ENCODE results near the gene PTPRD.

Gene PTPRD

GRCh38 chr9:8600914-8601680 is 2011.7 kb downstream of the PTPRD start:
- peak; percentile 31 for DNase-seq

DNA sequence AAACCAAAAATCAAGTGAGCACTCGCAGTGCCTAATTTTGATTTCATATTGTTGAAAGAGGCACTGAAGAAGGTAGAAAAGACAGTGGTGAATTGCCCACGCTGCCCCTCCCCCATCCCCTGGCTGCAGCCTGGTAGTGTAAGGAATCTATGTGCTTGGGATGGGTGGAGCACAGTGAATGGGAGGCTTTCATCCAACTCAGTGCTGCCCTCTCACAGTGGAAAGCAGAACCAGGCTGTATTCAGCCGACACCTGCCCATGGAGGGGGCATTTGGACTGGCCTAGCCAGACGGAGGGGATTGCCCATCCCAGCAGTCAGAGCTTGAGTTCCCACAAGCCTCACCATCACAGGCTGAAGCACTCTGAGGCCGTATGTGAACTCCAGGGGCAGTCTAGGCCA is 2012.9 kb downstream of the PTPRD start:
- DNase-seq, result no peak

GRCh38 chr9:8589476-8589875 is 2023.3 kb downstream of the PTPRD start:
- no peak for DNase-seq

DNA sequence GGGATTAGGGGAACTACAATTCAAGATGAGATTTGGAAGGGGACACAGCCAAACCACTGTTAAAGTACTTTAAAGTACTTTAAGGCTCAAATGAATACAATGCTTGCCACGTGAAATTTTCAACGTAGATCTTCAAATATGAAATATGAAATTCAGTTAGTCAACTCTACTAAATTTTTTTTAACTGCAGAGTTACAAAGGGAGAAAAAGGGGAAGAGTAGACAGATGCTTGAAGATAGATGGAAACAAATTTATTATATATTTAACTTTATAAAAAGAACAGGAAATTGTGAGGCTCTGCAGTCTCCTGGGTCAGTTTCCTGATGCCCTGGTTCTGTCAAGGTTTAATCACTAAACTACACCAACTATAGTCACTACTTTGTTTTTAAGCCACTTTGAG is 2027.8 kb downstream of the PTPRD start:
- DNase-seq, result no peak

- DNase-seq, result no peak
These were observed 2033.1 kb downstream of the PTPRD start for GRCh38 chr9:8579661-8580060.

DNA sequence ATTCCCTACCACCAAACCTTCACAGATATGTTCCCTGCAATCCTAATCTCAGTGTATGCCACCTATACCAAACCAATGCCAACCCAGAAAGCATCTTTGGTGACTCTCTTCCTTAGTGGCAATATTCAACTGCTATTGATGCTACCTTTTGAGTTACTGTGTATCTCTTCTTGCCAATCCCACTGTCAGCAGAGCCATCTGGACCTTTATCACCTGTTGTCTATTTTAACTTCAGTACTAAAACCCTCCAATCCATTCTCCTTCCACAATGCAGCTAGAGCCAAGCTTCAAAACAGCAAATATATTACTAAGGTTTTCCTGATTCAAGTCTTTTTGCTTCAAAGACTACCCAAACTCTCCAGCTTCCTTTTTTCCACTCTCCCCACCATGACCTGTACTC is 2036.1 kb downstream of the PTPRD start:
- DNase-seq, result no peak

- no peak for DNase-seq
These were observed 2038.0 kb downstream of the PTPRD start for GRCh38 chr9:8574846-8575245.

DNA sequence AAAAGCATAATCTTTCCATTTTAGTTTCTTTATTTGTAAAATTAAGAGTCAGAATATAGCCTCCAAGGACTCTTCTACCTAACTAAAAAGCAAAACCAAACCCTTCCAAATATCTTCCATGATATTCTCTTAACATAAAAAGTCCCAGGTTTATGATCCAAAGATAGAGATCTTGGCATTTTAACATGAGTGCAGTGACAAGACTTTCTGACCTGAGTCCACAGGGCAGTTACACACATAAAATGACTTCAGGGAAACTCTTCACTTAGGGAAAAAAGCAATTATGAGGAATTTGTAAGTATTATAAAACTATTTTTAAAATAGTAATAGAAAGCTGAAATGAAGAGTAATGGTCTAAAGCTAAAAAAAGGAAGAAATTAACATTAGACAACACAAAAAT is 2040.6 kb downstream of the PTPRD start:
- no peak for DNase-seq

DNA sequence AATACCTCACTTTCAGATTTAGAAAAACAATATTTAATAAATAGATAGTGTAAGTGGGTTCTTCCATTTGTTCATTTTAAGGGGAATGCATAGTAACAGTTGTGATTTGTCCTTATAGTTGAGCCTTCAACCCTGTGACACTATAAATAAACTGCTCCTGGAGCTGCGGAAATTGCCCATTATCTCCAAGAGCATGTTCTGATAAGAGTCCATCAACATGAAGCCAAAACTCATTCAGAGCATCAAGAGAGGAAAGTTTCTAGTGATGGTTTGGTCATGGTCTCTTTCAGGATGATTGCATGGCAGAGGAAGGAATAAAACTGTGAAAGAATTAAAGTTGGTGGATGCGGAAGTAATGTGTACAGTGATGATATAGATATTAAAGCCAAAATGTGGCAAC is 2041.2 kb downstream of the PTPRD start:
- no peak for DNase-seq

DNA sequence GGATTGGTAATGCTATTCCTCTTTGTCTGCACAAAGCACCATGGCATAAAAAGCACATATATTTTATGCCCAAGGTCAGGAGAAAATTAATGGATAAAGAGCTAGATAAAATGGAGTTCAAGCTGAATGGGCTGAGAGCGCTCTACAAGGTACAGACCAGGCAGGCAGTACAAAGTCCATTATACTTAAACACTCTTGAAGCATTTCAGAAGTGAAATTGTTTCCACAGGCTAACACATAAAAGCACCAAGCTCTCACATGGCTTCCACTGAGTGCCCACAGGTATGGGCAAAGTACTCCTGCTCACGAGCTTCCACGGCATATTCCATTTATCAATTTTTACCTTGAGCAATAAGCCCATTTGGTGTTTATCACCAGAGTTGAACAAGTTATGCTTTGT is 2042.0 kb downstream of the PTPRD start:
- DNase-seq, result peak; percentile 32

GRCh38 chr9:8569823-8570222 is 2043.0 kb downstream of the PTPRD start:
- DNase-seq, result no peak

GRCh38 chr9:8567963-8568579 is 2044.7 kb downstream of the PTPRD start:
- no peak for DNase-seq

GRCh38 chr9:8564960-8565359 is 2047.8 kb downstream of the PTPRD start:
- DNase-seq, result no peak

DNA sequence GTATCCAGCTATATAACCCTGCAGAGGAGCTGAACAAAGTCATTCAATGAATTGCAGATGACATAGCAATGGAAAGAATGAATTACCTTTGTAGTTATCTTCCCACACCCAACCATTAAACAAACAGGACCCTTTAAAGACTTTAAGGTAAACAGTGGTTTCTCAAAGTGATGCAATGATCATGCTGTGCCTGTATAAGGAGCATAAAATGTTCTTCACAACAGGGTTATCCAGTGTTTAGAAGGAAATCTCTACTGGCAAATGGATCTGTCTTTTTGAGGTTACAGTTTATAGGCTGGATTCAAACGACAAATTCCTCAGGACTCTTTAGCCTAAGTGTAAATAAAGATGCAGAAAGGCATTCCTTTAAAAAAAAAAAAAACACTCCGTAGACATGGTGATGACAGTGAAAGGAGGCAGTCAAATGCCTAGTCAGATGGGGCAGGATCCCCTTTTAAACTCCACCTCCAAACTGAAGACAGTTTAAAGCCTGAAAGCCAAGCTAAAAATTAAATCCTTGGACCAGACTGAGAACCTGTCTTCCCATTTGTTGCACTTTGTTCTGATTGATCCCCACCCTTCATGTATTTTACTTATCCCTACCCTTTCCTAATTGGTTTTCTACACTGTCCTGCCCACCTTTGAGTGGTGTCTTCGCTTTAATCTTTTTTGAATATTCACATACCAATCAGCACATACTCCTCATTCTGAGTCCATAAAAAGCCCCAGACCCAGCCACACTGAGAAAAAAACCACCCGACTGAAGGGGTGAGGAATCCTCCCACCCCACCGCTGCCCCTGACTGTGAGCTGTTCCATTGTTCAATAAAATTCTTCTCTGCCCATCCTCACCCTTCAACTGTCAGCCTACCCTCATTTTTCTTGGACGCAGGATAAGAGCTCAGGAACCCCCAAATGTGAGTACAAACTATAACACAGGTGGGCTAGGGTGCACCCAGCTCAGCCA is 2052.0 kb downstream of the PTPRD start:
- DNase-seq, result no peak

- DNase-seq, result peak; percentile 41
These were observed 2054.6 kb downstream of the PTPRD start for GRCh38 chr9:8558176-8558575.

DNA sequence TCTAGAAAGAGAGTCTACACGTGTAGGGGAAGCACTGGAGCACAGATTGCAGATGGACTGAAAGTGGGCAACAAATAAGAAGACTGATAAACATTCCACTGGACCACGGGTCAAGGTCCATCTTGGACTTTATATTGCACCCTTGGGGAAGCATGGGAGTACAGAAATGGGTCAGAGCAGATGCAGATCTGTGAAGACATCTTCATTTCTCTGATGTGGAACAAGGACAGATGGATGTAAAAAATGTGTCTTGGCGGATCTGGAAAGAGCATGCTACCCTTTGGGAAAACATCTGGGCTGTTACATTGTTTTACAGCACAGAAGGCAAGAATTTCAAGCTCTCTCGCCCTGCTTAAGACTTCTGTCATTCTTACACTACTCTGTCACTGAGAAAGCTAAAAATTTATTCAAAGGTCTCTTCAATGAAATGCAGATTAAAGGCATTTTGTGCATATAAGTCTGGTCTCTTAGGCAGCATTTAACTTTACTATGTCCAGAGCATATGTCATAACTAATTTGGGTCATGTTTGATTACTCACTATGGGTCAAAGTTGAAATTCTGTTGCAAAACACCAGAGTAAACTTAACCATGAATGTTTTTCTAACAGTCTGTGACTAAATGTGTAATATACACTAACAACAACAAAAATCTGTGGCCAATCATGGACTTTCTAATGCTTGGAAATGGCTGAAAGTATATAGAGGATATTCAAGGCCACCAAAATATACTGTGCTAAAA is 2056.9 kb downstream of the PTPRD start:
- DNase-seq, result no peak

DNA sequence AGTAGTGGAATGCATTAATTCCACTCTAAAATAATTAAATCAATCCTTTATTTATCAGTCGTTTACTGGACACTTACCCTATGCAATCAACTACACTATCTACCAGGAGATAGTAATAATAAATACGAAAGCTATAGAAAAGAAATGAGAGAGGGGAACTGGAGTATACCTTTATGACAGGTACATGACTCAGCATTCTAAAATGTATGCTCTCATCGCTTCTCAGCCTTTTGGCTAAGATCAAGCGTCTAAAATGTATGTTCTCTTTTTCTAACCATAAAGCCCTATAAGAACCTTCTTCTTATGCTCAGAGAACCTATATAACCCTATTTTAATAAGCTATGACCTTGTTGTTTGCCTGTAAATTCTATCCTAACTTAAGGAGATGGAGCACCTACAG is 2059.4 kb downstream of the PTPRD start:
- DNase-seq, result no peak

GRCh38 chr9:8552732-8553131 is 2060.1 kb downstream of the PTPRD start:
- DNase-seq, result no peak

DNA sequence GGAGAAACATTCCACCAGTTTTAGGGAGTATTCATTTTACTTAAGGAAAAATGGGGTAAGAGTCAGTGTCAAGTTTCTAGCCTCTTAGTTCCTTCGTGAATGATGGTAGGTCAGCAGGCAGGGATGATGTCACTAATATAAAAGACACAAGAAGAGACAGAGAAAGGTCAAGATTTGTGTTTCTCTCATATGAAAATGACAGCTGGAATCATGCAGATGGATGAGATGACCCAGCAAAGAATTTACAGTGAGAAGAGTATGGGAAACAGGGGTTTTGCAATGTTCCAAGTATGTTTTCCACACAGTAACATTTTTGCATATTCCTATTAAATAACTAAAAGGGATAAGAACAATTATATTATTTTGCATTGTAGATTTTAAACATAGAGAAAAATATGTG is 2063.6 kb downstream of the PTPRD start:
- no peak for DNase-seq

- DNase-seq, result no peak
These were observed 2069.6 kb downstream of the PTPRD start for GRCh38 chr9:8543219-8543618.

GRCh38 chr9:8542537-8542936 is 2070.3 kb downstream of the PTPRD start:
- no peak for DNase-seq

DNA sequence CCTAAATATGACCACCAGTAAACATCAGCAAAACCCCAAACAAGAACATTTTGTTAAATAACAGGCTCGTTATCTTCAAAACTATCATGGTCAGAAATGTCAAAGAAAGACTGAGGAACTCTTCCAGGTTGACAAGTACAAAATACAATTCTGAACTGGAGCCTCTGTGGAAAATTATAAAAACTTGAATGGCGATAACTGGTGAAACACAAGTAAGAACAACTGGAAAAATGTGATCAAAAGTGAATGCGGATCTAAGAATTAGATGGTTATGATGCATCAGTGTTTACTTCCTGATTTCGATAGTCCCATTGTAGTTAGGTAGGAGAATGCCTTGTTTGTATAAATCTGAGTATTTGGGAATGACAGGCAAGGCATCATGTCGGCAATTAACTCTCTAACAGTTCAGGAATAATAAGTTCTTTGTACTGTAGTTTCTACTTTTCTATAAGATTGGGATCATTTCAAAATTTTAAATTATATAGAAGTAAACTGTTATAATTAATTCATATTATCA is 2073.1 kb downstream of the PTPRD start:
- no peak for DNase-seq

DNA sequence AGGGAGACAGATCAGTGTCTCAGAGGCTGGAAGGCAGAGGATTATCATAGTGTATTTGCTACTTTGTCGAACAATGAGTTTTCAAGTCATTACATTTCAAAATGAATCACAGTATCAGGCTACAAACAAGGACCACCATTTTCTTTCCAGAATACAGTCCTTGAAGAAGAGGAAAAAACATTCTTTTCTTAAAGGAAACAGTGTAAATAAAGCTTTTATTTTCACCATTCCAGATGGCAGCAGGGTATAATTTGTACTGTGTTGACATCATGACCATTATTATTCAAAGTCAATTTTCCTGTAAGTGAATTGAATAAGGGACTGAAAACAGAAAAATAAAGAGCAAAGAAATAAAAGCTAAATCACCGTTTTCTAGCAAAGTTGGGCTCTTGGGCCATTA is 2076.0 kb downstream of the PTPRD start:
- no peak for DNase-seq
